ENCODE results near the gene PARD6A. TPM values are rescaled to one million over a fixed set of nuclear protein-coding genes. Genes with fewer than 3 reads are reported as not detected.
A peak's percentile ranks its signal among the peaks of the same experiment; 100 is the strongest.

Gene PARD6A
- total and polyA plus RNA-seq, 2 of the 4 experiments (the other 2 are of a cell fraction), result 0.36 to 0.55 TPM

GRCh38 chr16:67667453-67667816 is 6.7 kb downstream of the PARD6A start:
- Histone ChIP-seq H3K14ac (replicated peaks; ENCODE audit: low read depth, low read length) (no peak overlapping the region), H4K8ac (ENCODE audit: low read depth in 2 of 2, low read length in 2 of 2) (peak overlapping the region; percentile 97 to 100; a peak in 2 of 4 replicates), H2BK15ac (ENCODE audit: low read depth, low read length) (no peak overlapping the region), H3K4me1 (ENCODE audit: control insufficient read depth, insufficient read depth, low read length) (peaks cover 12% of the 10 kb centered on the region), H2BK20ac (ENCODE audit: low read depth, low read length) (no peak overlapping the region), H4K91ac (ENCODE audit: insufficient read depth, low read depth, low read length) (no peak overlapping the region), H2AK5ac (ENCODE audit: low read depth, low read length) (peak overlapping the region; percentile 5; the same call in 1 of the 2 replicates), H4K5ac (ENCODE audit: low read depth, low read length) (peak overlapping the region; percentile 3), H2AFZ (replicated peaks; ENCODE audit: low read length, poor library complexity) (peak overlapping the region; percentile 96), H2BK120ac (ENCODE audit: low read depth, low read length) (no peak overlapping the region), H3K9ac (ENCODE audit: low read depth, low read length) (no peak overlapping the region), H4K20me1 (ENCODE audit: insufficient read depth, low read length) (0 out of 2 replicates have a peak, but pooled peaks cover 5% of the 10 kb centered on the region), H3K56ac (ENCODE audit: extremely low read depth, insufficient read depth, low read length) (no peak overlapping the region), H3K36me3 (ENCODE audit: control insufficient read depth, insufficient read depth, low read length) (peaks cover 2% of the 10 kb centered on the region; the same call in 1 of the 2 replicates), H3K4me2 (ENCODE audit: low read depth, low read length) (peak overlapping the region; percentile 6; the same call in 1 of the 2 replicates), H3K27ac (ENCODE audit: insufficient read depth, low read length) (no peak overlapping the region; the same call in 1 of the 2 replicates), H3K18ac (ENCODE audit: low read depth, low read length) (no peak overlapping the region), H3K4ac (ENCODE audit: low read depth, low read length) (peak overlapping the region; percentile 14), H3K9me3 (ENCODE audit: control insufficient read depth, insufficient read depth, low read length) (no peaks in the 10 kb centered on the region), H3K27me3 (ENCODE audit: control insufficient read depth, insufficient read depth, low read length) (no peaks in the 10 kb centered on the region), H2BK5ac (ENCODE audit: low read depth, low read length, poor library complexity, severe bottlenecking) (no peak overlapping the region), H3K9me1 (ENCODE audit: insufficient read depth, low read length) (no peaks in the 10 kb centered on the region), H3K79me1 (ENCODE audit: low read depth in 1 of 2, low read length in 2 of 2) (peaks cover 4 to 12% of the 10 kb centered on the region in 2 experiments; a peak in 3 of 4 replicates), H2AK9ac (replicated peaks; ENCODE audit: low read depth, low read length, poor library complexity) (peak overlapping the region; percentile 1), H3K4me3 (ENCODE audit: insufficient read depth, low read depth, low read length) (no peak overlapping the region), H3K23ac (ENCODE audit: low read depth, low read length) (0 out of 2 replicates have a peak overlapping the region, but pooled peaks have one; percentile 14)
- BruUV-seq (replicated peaks), result no TSS peak
- no peak for DNase-seq
- dilution Hi-C loops (cut with HindIII; ENCODE audit: low sequenced_read_pairs, unreplicated experiment), result no loop called here
- ATAC-seq (ENCODE audit: low read depth), result no peak; the same call in 1 of the 2 replicates
- in situ Hi-C loops (cut with MboI; ENCODE audit: low sequenced_read_pairs), result loop anchor here (10.0 kb wide), 1 partner anchor 143 kb away; the partner anchor contains the start of gene RIPOR1
- ChIA-PET POLR2A (ENCODE audit: unreplicated experiment) (no interaction called here), CTCF (interaction anchor here (0.6 to 1.9 kb wide), 6 partner anchors 13 to 150 kb away, joined by 3 to 20 read pairs (median 3); partner anchors contain the start of gene CTCF)
- TF ChIP-seq POLR2A (IDR thresholded peaks at IDR 0.05; ENCODE audit: low read depth, low read length) (no peak), MAFK (IDR thresholded peaks at IDR 0.05; ENCODE audit: low read depth, low read length) (no peak), NFE2L2 (IDR thresholded peaks at IDR 0.05; ENCODE audit: low read depth, low read length) (no peak), MAZ (IDR thresholded peaks at IDR 0.05; ENCODE audit: borderline replicate concordance, low read depth, low read length) (no peak), FOS (IDR thresholded peaks at IDR 0.05; ENCODE audit: low read depth, low read length) (no peak), USF2 (IDR thresholded peaks at IDR 0.05; ENCODE audit: low read depth, low read length) (no peak), RCOR1 (IDR thresholded peaks at IDR 0.05; ENCODE audit: insufficient replicate concordance, low read length) (no peak), CEBPB (IDR thresholded peaks at IDR 0.05; ENCODE audit: low read depth, low read length) (no peak), CHD1 (IDR thresholded peaks at IDR 0.05; ENCODE audit: low read depth, low read length) (no peak), BHLHE40 (IDR thresholded peaks at IDR 0.05; ENCODE audit: low read depth, low read length) (no peak)
- intact Hi-C loops (cut with micrococcal nuclease), result no loop called here
- WGBS, 2 experiments (ENCODE audit: extremely low coverage in 2 of 2, insufficient read length in 1 of 2), result 51% methylated on average over 5 of the region's 10 CpGs; no CpG with 5 or more reads in 1 of the 2 experiments

Data from IMR-90 (cell line).